NCI-H2196 (cell line): ENCODE data around the gene IGF2R.
"Not testable (repeated sequence)": the region's sequence is repeated elsewhere in the genome, so short reads cannot be mapped to it uniquely, and the experiment has no call there.

ENCODE experiments used
- DNase-seq: peaks from one replicate; lab custom pipeline; 2025; ENCODE audit not compliant: unreplicated experiment; lab: John Stamatoyannopoulos, UW

Gene IGF2R

DNA sequence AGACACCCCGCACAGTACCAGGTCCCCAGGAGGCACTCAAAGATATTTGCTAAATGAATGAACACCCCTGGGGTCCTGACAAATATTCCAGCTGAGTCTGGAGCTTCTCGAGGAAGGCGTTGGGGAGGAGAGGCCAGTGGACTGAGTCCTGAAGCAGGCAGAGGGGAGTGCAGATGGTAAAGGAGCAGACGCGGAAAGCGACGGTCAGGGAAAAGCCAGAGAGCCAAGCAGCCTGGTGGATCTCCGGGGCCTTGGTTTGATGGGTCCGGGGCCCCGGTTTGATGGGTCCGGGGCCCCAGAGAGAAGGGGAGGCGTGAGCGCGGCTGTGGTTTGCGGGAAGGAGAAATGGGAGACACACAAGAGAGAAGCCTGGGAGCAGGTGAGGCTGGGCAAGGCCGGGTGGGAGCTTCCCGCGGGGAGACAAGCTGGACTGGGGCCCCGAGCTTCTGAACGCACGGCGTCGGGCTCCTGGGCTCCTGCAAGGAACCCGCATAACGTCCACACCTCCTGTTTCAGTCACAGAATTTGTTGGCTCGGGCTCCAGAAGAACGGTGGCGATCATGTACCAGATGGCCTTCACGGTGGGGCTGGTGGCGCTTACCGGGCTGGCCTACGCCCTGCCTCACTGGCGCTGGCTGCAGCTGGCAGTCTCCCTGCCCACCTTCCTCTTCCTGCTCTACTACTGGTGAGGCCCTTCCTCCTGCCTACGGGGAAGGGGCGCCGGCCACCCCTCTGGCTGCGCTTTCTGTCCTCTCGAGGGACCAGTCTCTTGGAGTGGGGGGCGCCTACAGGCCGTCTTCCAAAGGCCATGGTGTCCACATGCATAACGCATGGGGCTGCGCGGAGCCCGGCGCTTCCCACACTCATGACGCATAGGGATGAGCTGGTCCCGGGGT, 164.8 kb downstream of the IGF2R start:
- no peak for DNase-seq

- DNase-seq = not testable (repeated sequence)
Observed at GRCh38 chr6:160134337-160134751, 165.5 kb downstream of the IGF2R start.

- no peak for DNase-seq
Observed at GRCh38 chr6:160134779-160135547, 166.1 kb downstream of the IGF2R start.

- no peak for DNase-seq
Observed at GRCh38 chr6:160135907-160136655, 167.2 kb downstream of the IGF2R start.

GRCh38 chr6:160137130-160137988, 168.5 kb downstream of the IGF2R start:
- DNase-seq = no peak

- peak; percentile 30 for DNase-seq
Observed at GRCh38 chr6:160137989-160138835, 169.3 kb downstream of the IGF2R start.

DNA sequence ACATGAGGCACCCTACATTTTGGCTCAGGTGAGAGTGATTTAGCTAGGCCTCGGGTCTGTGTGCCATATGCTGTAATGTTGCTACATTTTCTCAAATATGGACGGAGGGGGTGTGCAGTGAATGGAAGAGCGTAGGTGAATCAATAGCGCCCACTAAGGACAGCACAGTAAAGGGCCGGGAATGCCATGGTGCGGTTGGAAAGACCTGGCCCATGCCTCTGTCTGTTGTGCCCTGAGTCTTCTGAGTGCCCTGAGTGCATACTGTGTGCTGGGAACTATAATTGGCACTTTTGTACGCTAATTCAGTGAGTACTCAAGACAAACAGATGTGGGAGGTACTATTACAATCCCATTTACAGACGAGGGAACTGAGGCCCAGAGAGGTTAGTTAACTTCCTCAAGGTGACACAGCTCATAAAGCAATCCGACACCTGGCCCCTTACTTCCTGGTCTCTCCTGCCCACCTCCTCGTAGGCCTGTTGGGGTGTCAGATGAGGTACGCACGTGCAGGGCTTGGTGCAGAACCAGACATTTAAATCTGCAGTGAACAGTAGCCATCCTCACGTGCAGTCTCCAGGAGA, 170.0 kb downstream of the IGF2R start:
- no peak for DNase-seq

- DNase-seq = no peak
Observed at GRCh38 chr6:160139420-160139851, 170.6 kb downstream of the IGF2R start.

DNA sequence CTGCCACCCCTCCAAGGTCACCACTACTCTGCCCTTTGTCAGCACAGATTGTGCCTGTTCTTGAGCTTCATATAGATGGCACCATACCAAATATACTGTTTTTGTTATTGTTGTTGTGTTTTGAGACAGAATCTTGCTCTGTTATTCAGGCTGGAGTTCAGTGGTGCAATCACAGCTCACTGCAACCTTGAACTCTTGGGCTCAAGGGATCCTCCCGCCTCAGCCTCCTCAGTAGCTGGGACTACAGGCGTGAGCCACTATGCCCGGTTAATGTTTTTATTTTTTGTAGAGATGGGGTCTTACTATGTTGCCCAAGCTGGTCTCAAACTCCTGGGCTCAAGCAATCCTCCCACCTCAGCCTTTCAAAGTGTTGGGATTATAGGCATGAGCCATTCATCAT, 171.6 kb downstream of the IGF2R start:
- not testable (repeated sequence) for DNase-seq

DNA sequence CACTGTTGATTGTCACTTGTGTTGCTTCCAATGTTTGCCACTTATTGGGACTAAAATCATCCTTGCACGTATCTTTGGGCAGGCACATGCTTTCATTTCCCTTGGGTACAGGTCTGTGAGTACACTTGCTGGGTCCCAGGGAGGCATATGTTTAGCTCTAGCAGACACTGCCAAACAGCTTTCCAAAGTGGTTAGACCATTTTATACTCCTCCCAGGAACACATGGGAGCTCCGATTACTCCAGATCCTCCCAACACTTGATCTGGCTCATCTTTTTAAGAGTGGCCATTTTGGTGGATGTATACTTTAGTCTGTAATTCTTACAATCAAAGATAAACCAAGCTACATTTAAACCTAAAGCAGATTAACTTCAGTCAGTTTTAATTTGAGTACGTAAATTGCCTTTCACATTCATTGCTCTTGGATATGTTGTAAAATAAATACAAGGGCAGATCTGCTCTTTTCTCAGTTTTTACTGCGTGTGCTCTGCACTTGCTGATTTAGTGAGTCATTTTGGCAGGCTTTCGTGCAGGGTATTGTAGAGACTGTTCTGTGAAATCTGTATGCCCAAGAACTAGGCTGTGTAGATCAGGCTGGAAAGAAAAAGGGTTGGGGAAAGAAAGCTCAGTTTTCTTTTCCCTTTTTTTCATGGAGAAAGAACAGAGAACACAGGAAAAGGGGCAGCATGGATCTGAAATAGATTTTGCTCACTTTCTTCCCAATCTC, 172.3 kb downstream of the IGF2R start:
- no peak for DNase-seq

DNA sequence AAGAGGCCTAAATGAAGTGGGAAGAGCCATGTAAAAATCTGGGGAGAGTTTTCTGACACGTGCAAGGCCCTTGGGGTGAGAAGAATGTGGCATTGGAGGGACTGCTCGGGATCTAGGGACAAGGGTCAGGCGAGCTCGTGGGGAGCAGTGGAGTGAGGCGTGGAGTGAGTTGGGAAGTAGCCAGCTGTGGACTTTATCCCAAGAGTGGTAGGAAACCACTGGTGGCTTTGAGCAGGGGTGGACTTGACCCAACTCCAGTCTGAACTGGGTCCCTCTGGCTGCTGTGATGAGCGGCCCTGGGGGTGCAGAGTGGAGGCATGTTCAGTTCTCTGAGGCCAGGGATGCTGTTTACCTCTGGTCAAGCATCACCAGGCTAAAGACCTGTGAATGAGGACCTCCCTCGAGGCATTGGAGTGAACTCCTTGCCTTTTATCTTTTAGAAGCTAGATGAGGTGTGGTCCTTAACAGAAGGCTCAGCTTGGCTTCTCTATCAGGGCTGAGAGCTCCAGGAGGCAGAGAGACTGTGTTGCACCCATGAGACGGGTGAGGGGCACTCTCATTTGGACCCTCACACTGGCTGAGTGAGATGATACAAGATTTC, 173.3 kb downstream of the IGF2R start:
- no peak for DNase-seq

DNA sequence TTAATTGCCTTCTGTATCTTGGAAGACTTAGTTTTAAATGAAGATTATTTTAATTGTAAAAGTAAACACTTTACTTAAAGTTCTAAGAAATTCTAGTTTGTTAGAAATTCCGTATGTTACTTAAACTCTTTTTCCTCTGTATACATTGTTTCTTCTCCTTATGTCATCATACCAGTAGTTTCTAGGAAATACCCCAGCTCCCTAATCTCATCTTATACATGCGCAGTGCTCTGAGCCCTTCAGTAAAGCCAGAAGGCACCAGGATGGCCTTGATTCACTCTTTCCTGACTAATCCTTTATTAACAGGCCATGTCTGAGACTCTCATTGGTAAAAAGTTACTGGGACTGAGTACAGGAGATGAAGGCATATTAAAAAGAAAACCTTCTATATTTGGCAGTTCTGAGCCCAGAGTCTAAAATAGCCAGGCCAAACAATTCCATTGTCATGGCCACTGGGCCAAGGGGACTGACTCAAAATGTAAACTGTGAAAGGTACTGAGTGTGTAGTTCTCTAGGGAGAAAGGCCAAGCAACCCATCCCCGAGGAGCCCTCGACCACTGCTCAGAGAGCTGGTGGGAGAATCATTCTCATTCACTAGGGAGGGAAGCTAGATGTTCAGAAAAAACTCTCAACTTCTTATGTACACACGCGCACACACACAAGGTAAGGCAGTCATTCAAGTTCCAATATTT, 177.7 kb downstream of the IGF2R start:
- DNase-seq = no peak

- no peak for DNase-seq
Observed at GRCh38 chr6:160147146-160147536, 178.3 kb downstream of the IGF2R start.

GRCh38 chr6:160154471-160154870, 185.6 kb downstream of the IGF2R start:
- DNase-seq = no peak

DNA sequence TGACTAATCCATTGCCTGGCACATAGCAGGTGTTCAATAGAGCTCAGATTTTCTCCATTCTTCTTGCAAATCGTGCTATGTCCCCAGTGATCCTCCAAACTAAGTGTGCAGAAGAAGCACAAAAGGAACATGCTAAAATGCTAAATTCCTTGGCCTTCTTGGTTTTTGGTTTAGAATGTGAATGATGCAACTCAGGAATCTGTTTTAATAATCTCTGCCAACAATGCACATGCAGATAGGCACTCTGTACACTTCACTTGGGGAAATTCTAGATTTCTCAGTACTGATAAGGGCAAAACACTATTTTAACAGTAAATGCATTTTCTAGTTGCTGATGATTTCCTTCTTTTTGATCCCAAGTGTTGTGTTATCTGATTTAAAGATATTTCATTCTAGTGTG, 188.0 kb downstream of the IGF2R start:
- no peak for DNase-seq

DNA sequence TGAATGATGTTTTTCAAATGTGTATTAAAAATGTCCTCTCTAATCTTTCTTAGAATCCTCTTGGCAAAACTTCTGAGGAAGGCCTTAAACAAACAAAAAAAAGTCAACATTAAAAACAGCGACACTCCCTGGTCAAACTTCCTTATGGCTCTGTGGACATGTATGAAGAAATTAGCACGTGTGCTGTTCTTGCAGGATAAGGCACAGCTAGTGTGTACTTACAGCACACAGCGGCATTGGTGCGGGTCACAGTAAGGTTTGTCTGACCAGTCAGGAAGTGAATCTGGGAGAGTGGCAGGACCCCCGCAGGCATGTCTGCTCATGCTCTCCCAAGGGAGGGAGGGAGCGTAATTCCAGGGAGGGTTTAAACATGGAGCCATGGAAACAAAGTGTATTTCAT, 191.6 kb downstream of the IGF2R start:
- DNase-seq = no peak
